GM18505 (cell line): ENCODE results near the gene OPCML.

Source experiments
- ATAC-seq: cut with Tn5 transposase; IDR thresholded peaks from one replicate; pipeline ENCODE4 v1.9.1; 2021; ENCODE audit not compliant: unreplicated experiment
- POLR2A ChIP-seq: IDR thresholded peaks from 4 replicates; pipeline ENCODE4 v1.6.1; 2011; ENCODE audit warnings: borderline replicate concordance; ENCODE audit not compliant: insufficient read depth, insufficient read length; ENCODE audit errors: extremely low read depth

Gene OPCML

GRCh38 chr11:133070791-133071190 lies 461.5 kb downstream of the OPCML start:
- ATAC-seq, result no peak
- no peak for TF ChIP-seq POLR2A

GRCh38 chr11:133070021-133070713 lies 462.1 kb downstream of the OPCML start:
- TF ChIP-seq POLR2A, result no peak
- ATAC-seq, result no peak

- ATAC-seq, result no peak
- no peak for TF ChIP-seq POLR2A
These were observed 466.3 kb downstream of the OPCML start for GRCh38 chr11:133065847-133066485.

- ATAC-seq, result no peak
- no peak for TF ChIP-seq POLR2A
These were observed 467.3 kb downstream of the OPCML start for GRCh38 chr11:133064961-133065360.

DNA sequence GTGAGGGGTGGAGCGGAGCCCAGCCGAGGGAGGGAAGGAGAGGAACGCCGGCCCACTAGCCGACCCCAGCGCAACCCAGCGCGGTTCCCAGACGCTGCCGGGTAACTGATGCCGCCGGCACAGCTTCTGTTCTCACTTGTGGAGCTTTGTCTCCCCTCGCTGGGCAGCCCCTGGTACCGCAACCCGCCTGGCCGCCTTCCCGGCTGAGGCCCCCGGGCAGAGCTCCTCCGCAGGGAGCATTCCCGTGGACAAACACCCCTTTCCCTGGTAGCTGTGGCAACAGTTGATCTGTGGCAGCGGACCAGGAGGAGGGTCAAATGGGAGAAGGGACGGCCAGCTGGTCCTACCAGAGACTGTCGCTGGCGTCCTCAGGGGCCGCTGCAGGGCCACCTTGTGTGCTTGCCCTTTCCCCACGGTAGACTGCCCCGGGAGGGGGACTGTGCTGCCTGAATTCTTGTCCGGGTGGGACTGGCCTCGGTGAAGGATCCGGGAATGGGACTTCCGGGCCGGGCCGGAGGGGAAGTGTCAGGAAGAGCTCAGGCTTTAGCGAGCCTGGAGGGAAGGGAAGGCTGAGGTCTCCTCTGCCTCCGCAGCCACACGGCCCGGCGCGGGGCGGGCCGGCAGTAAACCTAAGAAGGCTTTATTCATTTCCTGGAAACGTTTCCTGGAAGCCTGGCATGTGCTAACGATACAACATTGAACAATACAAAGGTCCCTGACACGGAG lies 468.0 kb downstream of the OPCML start:
- no peak for TF ChIP-seq POLR2A
- ATAC-seq, result no peak

DNA sequence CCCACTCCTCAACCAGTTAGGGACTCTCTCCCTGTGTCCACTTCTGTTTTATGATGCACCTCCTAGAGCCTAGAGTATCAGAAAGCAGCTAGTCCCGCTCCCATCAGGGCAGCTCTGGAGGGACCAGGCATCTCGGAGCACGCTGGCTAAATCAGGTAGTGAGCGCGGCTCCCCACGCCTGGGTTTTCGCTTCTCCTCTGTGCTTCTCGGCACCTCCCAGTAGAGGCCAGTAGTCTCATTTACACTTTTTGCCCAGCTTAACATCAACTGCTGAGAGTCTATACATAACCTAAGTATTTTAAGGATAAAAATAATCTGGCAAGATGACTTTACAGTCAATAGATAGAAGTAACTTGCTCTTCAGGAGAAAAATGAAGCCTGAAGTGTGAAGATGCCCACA lies 473.8 kb downstream of the OPCML start:
- no peak for TF ChIP-seq POLR2A
- no peak for ATAC-seq

GRCh38 chr11:133053124-133053776 lies 479.1 kb downstream of the OPCML start:
- ATAC-seq, result no peak
- no peak for TF ChIP-seq POLR2A

DNA sequence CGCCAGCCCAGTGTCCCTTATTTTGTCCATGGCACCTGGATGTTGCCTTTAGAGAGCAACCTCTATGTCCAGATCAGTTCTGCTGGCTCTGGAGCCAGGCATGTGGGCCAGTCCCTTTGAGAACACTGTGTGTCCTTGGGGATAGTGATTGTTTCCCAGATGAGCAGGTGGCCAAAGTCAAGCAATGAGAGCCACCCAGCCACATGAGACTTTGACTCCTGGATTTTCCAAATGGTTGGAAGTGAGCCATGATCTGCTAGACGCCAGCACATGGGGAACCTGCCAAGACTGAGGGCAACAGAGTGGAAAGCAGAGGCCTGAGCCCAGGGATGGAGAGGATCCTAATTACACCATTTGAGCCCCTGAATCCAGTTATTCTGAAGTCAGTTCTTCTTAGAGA lies 479.8 kb downstream of the OPCML start:
- ATAC-seq, result no peak
- no peak for TF ChIP-seq POLR2A

GRCh38 chr11:133049244-133050019 lies 482.9 kb downstream of the OPCML start:
- ATAC-seq, result no peak
- no peak for TF ChIP-seq POLR2A

DNA sequence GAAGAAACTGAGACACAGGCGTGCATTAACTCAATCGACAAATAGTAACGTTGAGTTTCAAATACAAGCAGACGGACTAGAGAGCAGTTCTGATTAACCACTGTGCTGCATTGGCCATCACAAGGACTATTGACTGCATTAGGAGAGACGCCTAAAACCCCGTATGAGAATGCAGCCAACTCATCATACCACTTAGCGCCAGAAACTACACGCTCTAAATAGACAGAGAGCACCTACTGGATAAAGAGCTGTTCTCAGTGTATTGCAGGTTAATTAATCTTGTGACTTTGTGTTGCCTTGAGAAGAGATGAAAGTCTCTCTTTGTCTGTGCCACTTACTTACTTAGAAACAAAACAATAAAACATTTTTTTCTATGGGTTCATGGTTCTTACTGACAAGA lies 484.0 kb downstream of the OPCML start:
- no peak for TF ChIP-seq POLR2A
- no peak for ATAC-seq

GRCh38 chr11:133047771-133048115 lies 484.6 kb downstream of the OPCML start:
- TF ChIP-seq POLR2A, result no peak
- ATAC-seq, result no peak

DNA sequence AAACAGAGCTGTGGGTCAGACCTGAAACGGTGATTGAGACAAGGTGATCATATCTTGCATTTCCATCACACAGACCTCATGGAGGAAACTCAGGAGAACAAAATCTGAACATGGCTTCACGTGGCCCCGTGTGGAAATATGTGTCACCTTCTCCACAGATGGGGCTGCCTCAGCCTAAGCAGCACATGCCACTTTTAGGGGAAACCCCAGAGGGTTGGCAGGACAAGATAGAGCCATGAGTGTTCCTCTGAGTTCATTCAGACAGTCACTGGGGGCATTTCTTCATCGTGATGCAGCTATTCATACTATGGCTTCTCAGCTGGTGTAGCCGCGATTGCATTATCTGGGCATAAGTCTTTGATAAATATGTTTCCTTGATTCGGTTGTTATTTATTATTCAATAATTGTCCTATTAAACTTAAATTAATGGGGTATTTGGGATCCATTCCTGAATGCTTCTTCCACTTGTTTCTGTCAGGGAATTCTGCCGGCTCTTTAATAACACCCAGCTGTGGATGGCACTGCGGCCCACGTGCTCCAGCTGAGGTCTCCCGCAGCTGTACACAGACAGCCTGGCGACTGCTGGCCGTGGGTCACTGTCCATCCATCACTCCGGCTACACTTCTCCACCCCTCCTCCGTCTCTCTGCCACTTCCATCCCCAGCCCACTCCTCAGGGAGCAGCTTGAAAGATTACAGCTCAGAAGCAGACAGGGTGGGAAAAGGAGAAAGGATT lies 485.1 kb downstream of the OPCML start:
- no peak for TF ChIP-seq POLR2A
- no peak for ATAC-seq
